Mesenchymal stem cell (in vitro differentiated cells and primary cell): ENCODE results near the gene UCN3.
A peak's percentile ranks its signal among the peaks of the same experiment; 100 is the strongest.

Experiments used
- DNase-seq: peaks from one replicate; pipeline ENCODE4 v3.0.0-alpha.2; 2013
- H2AFZ ChIP-seq: one replicate; pipeline ENCODE4 v1.6.1; 2013; ENCODE audit warnings: low read depth, mild to moderate bottlenecking, control low read depth, inconsistent platforms, low read length, moderate library complexity
- H2AK5ac ChIP-seq: 2 replicates; pipeline ENCODE4 v1.6.1; 2013; ENCODE audit warnings: low read length, moderate library complexity, mild to moderate bottlenecking, inconsistent platforms; ENCODE audit not compliant: severe bottlenecking
- H2BK120ac ChIP-seq: one replicate; pipeline ENCODE4 v1.6.1; 2013; ENCODE audit warnings: low read depth, mild to moderate bottlenecking, inconsistent platforms, low read length, moderate library complexity
- H2BK12ac ChIP-seq, 2 experiments: one replicate each; pipeline ENCODE4 v1.6.1; 2013; ENCODE audit warnings: inconsistent platforms in 2 of 2, low read length in 2 of 2, mild to moderate bottlenecking in 2 of 2, moderate library complexity in 2 of 2, control low read depth in 1 of 2
- H2BK15ac ChIP-seq: one replicate; pipeline ENCODE4 v1.6.1; 2013; ENCODE audit warnings: mild to moderate bottlenecking, low read depth, inconsistent platforms; ENCODE audit not compliant: poor library complexity, severe bottlenecking
- H2BK5ac ChIP-seq: 2 replicates; pipeline ENCODE4 v1.6.1; 2013; ENCODE audit warnings: low read depth, mild to moderate bottlenecking, low read length, control low read depth, inconsistent platforms; ENCODE audit not compliant: poor library complexity, severe bottlenecking
- H3K14ac ChIP-seq, 2 experiments: one replicate each; pipeline ENCODE4 v1.6.1; 2013; ENCODE audit warnings: inconsistent platforms in 2 of 2, low read length in 2 of 2, control low read depth in 1 of 2, mild to moderate bottlenecking in 1 of 2, moderate library complexity in 1 of 2
- H3K18ac ChIP-seq, 2 experiments: one replicate each; pipeline ENCODE4 v1.6.1; 2013; ENCODE audit warnings: inconsistent platforms in 2 of 2, low read length in 2 of 2, control low read depth in 1 of 2, low read depth in 1 of 2, mild to moderate bottlenecking in 1 of 2
- H3K23ac ChIP-seq, 2 experiments: one replicate each; pipeline ENCODE4 v1.6.1; 2013; ENCODE audit warnings: inconsistent platforms in 2 of 2, low read length in 2 of 2, mild to moderate bottlenecking in 2 of 2, moderate library complexity in 2 of 2, control low read depth in 1 of 2
- H3K27ac ChIP-seq: 2 replicates; pipeline ENCODE4 v1.5.1; 2013; ENCODE audit warnings: mild to moderate bottlenecking, moderate library complexity, low read length, control low read depth, inconsistent platforms; ENCODE audit not compliant: poor library complexity, severe bottlenecking
- H3K27me3 ChIP-seq, 2 experiments: 2 replicates each; pipeline versions ENCODE4 v1.6.1 to v1.7.0; 2013; ENCODE audit warnings: low read length in 2 of 2, mild to moderate bottlenecking in 2 of 2, moderate library complexity in 2 of 2, control low read depth in 1 of 2, inconsistent platforms in 1 of 2; ENCODE audit not compliant: control insufficient read depth in 1 of 2, insufficient read depth in 1 of 2
- H3K36me3 ChIP-seq, 2 experiments: 2 replicates each; pipeline versions ENCODE4 v1.6.1 to v1.7.0; 2013; ENCODE audit warnings: low read length in 2 of 2, control low read depth in 1 of 2, inconsistent platforms in 1 of 2, low read depth in 1 of 2, mild to moderate bottlenecking in 1 of 2; ENCODE audit not compliant: insufficient read depth in 2 of 2, control insufficient read depth in 1 of 2
- H3K4ac ChIP-seq, 2 experiments: one replicate each; pipeline ENCODE4 v1.6.1; 2013; ENCODE audit warnings: inconsistent platforms in 2 of 2, low read length in 2 of 2, mild to moderate bottlenecking in 2 of 2, moderate library complexity in 2 of 2, control low read depth in 1 of 2, low read depth in 1 of 2
- H3K4me1 ChIP-seq: 2 replicates; pipeline ENCODE4 v1.6.1; 2013; ENCODE audit warnings: low read depth, low read length, control low read depth; ENCODE audit not compliant: control insufficient read depth, insufficient read depth
- H3K4me2 ChIP-seq: 2 replicates; pipeline ENCODE4 v1.6.1; 2013; ENCODE audit warnings: low read length, mild to moderate bottlenecking, inconsistent platforms; ENCODE audit not compliant: poor library complexity, severe bottlenecking
- H3K4me3 ChIP-seq, 2 experiments: 2 replicates each; pipeline versions ENCODE4 v1.5.1 to v1.7.0; 2013; ENCODE audit warnings: low read length in 2 of 2, mild to moderate bottlenecking in 2 of 2, control low read depth in 1 of 2, low read depth in 1 of 2; ENCODE audit not compliant: insufficient read depth in 1 of 2
- H3K79me1 ChIP-seq: replicated peaks from 2 replicates; pipeline ENCODE4 v1.6.1; 2013; ENCODE audit warnings: mild to moderate bottlenecking, control low read depth, low read length, inconsistent platforms; ENCODE audit not compliant: poor library complexity, severe bottlenecking
- H3K9ac ChIP-seq: 2 replicates; pipeline ENCODE4 v1.7.0; 2013; ENCODE audit warnings: mild to moderate bottlenecking, low read length, moderate library complexity
- H3K9me3 ChIP-seq: 2 replicates; pipeline ENCODE4 v1.7.0; 2013; ENCODE audit warnings: mild to moderate bottlenecking, low read length; ENCODE audit not compliant: control insufficient read depth
- H4K8ac ChIP-seq: one replicate; pipeline ENCODE4 v1.6.1; 2013; ENCODE audit warnings: inconsistent platforms, mild to moderate bottlenecking, low read length, moderate library complexity
- H4K91ac ChIP-seq: one replicate; pipeline ENCODE4 v1.6.1; 2013; ENCODE audit warnings: mild to moderate bottlenecking, low read length, inconsistent platforms
- WGBS: methylation state at CpG from one replicate; pipeline ENCODE4 v1.1.7; 2013; ENCODE audit warnings: mixed read lengths; 5-methylcytosine and 5-hydroxymethylcytosine counted together

Gene UCN3

GRCh38 chr10:5338010-5338409 is 26.8 kb upstream of the UCN3 start:
- H3K4me1 ChIP-seq, result no peaks in the 10 kb centered on the region
- peaks cover 21 to 53% of the 10 kb centered on the region in 2 experiments for H3K27me3 ChIP-seq
- H2AFZ ChIP-seq, result no peak overlapping the region
- no peak overlapping the region for H3K23ac ChIP-seq
- H2AK5ac ChIP-seq, result no peak overlapping the region
- H2BK120ac ChIP-seq, result no peak overlapping the region
- H2BK12ac ChIP-seq, result no peak overlapping the region
- no peak overlapping the region for H3K9ac ChIP-seq
- H3K4me3 ChIP-seq, result no peak overlapping the region
- DNase-seq, result no peak
- no peak overlapping the region for H3K4me2 ChIP-seq
- H3K9me3 ChIP-seq, result no peaks in the 10 kb centered on the region
- peak overlapping the region in 1 of 2 experiments; percentile 20 for H3K14ac ChIP-seq
- no peak overlapping the region for H3K18ac ChIP-seq
- H4K91ac ChIP-seq, result no peak overlapping the region
- no peak overlapping the region for H3K4ac ChIP-seq
- no peak overlapping the region for H3K27ac ChIP-seq
- no peaks in the 10 kb centered on the region for H3K36me3 ChIP-seq
- no peak overlapping the region for H2BK5ac ChIP-seq
- H3K79me1 ChIP-seq, result no peaks in the 10 kb centered on the region
- no peak overlapping the region for H4K8ac ChIP-seq
- no peak overlapping the region for H2BK15ac ChIP-seq

GRCh38 chr10:5343092-5343491 is 21.7 kb upstream of the UCN3 start:
- no peaks in the 10 kb centered on the region for H3K9me3 ChIP-seq
- H3K27me3 ChIP-seq, result peaks cover 5 to 24% of the 10 kb centered on the region in 2 experiments
- no peak overlapping the region for H3K23ac ChIP-seq
- no peak overlapping the region for H2BK5ac ChIP-seq
- H4K91ac ChIP-seq, result no peak overlapping the region
- H3K4ac ChIP-seq, result no peak overlapping the region
- H2BK15ac ChIP-seq, result no peak overlapping the region
- H3K18ac ChIP-seq, result no peak overlapping the region
- H3K36me3 ChIP-seq, result no peaks in the 10 kb centered on the region
- no peak overlapping the region for H3K14ac ChIP-seq
- H2BK12ac ChIP-seq, result no peak overlapping the region
- no peak overlapping the region for H2AK5ac ChIP-seq
- WGBS, result 80% methylated on average over 3 of the region's 3 CpGs
- no peaks in the 10 kb centered on the region for H3K79me1 ChIP-seq
- peaks cover 4% of the 10 kb centered on the region for H3K4me1 ChIP-seq
- H2BK120ac ChIP-seq, result no peak overlapping the region
- no peak overlapping the region for H2AFZ ChIP-seq
- DNase-seq, result no peak
- H3K4me2 ChIP-seq, result no peak overlapping the region
- H3K27ac ChIP-seq, result no peak overlapping the region
- no peak overlapping the region for H3K9ac ChIP-seq
- no peak overlapping the region for H4K8ac ChIP-seq
- H3K4me3 ChIP-seq, result no peak overlapping the region

GRCh38 chr10:5343561-5343960 is 21.2 kb upstream of the UCN3 start:
- H2BK15ac ChIP-seq, result no peak overlapping the region
- H3K4ac ChIP-seq, result no peak overlapping the region
- H3K4me1 ChIP-seq, result peaks cover 4% of the 10 kb centered on the region
- no peaks in the 10 kb centered on the region for H3K9me3 ChIP-seq
- H3K23ac ChIP-seq, result no peak overlapping the region
- no peak overlapping the region for H3K4me3 ChIP-seq
- H2BK120ac ChIP-seq, result no peak overlapping the region
- H2AFZ ChIP-seq, result no peak overlapping the region
- no peak overlapping the region for H2AK5ac ChIP-seq
- H3K27me3 ChIP-seq, result peaks cover under 1 to 23% of the 10 kb centered on the region in 2 experiments
- no peaks in the 10 kb centered on the region for H3K36me3 ChIP-seq
- H2BK12ac ChIP-seq, result no peak overlapping the region
- no peak overlapping the region for H4K91ac ChIP-seq
- DNase-seq, result peak; percentile 11
- no peak overlapping the region for H3K9ac ChIP-seq
- H4K8ac ChIP-seq, result no peak overlapping the region
- no peaks in the 10 kb centered on the region for H3K79me1 ChIP-seq
- WGBS, result 70% methylated on average over 4 of the region's 4 CpGs
- H3K18ac ChIP-seq, result no peak overlapping the region
- H3K14ac ChIP-seq, result no peak overlapping the region
- no peak overlapping the region for H3K4me2 ChIP-seq
- no peak overlapping the region for H2BK5ac ChIP-seq
- no peak overlapping the region for H3K27ac ChIP-seq

GRCh38 chr10:5343979-5344378 is 20.8 kb upstream of the UCN3 start:
- no peak overlapping the region for H3K14ac ChIP-seq
- H3K18ac ChIP-seq, result no peak overlapping the region
- H4K91ac ChIP-seq, result no peak overlapping the region
- no peak overlapping the region for H2BK5ac ChIP-seq
- H2BK15ac ChIP-seq, result no peak overlapping the region
- no peak overlapping the region for H3K9ac ChIP-seq
- H3K27me3 ChIP-seq, result peaks cover 0 to 23% of the 10 kb centered on the region in 2 experiments
- H2BK120ac ChIP-seq, result no peak overlapping the region
- no peaks in the 10 kb centered on the region for H3K36me3 ChIP-seq
- no peak overlapping the region for H3K4me2 ChIP-seq
- no peaks in the 10 kb centered on the region for H3K9me3 ChIP-seq
- no peak overlapping the region for H2BK12ac ChIP-seq
- 83% methylated on average over 4 of the region's 4 CpGs for WGBS
- no peak overlapping the region for H2AK5ac ChIP-seq
- no peaks in the 10 kb centered on the region for H3K79me1 ChIP-seq
- H4K8ac ChIP-seq, result no peak overlapping the region
- H3K4ac ChIP-seq, result no peak overlapping the region
- H3K23ac ChIP-seq, result no peak overlapping the region
- no peak overlapping the region for H2AFZ ChIP-seq
- H3K4me1 ChIP-seq, result peaks cover 4% of the 10 kb centered on the region
- no peak for DNase-seq
- H3K4me3 ChIP-seq, result no peak overlapping the region
- H3K27ac ChIP-seq, result no peak overlapping the region
